Endothelial cell of hepatic sinusoid (primary cell): ENCODE measurements around the gene CCL4.
"Not testable (repeated sequence)": the region's sequence is repeated elsewhere in the genome, so short reads cannot be mapped to it uniquely, and the experiment has no call there.

Experiments used
- in situ Hi-C: cut with HindIII; loops from 2 replicates; pipeline ENCODE4 v1.10.0; 2017; ENCODE audit warnings: low sequenced_read_pairs

The CCL4 gene

DNA sequence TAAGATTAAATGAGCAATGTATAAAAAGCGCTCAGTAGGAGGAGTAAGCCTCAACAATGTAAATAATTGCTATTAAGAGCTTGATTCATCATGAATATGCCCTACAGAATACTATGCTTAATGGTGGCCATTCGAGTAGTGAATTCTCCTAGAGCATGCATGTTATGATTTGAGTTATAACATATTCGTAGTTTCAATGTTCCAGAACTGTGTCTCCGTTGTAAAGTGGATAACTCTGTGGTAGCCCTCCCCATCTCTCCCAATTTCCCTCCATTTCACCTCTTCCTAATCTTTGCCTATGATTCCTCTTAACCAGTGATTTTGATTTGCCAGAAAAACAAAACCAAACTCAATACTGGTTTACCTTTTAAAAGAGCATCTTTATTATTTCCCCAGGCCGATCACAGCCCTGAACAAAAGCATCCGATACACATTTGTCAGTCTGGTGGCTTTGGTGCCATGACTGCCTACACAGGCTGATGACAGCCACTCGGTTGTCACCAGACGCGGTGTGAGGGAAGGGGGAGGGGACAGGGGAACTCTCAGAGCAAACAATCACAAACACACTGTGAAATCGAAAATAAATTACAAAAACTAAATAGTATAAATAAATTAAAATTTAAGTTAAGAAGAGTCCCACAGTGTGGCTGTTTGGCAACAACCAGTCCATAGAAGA, 15.6 kb upstream of the CCL4 start:
- in situ Hi-C loops = not testable (repeated sequence)

DNA sequence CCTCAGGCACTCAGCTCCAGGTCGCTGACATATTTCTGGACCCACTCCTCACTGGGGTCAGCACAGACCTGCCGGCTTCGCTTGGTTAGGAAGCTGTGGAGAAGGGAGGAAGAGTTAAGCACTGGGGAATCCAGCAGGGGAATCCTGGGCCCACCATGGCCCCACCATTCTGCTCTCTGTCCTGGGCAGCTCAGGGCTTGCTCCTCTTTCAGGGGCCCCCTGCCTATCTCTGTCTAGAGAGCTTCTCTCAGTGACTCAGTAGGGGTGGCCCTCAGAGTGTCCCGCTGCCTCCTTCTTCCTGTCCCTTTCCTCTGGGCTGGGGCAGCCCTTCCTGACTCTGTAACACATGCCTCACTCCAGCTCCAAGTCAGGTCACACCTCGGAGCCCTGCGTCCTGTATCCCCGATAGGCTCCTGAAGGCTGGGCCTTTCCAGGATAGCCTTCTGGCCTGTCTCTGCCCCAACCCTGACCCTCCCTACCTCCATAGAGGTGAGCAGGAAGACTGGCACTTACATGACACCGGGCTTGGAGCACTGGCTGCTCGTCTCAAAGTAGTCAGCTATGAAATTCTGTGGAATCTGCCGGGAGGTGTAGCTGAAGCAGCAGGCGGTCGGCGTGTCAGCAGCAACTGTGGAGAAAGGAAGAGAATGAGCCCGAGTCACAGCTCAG, 14.8 kb upstream of the CCL4 start:
- in situ Hi-C loops = no loop called here

DNA sequence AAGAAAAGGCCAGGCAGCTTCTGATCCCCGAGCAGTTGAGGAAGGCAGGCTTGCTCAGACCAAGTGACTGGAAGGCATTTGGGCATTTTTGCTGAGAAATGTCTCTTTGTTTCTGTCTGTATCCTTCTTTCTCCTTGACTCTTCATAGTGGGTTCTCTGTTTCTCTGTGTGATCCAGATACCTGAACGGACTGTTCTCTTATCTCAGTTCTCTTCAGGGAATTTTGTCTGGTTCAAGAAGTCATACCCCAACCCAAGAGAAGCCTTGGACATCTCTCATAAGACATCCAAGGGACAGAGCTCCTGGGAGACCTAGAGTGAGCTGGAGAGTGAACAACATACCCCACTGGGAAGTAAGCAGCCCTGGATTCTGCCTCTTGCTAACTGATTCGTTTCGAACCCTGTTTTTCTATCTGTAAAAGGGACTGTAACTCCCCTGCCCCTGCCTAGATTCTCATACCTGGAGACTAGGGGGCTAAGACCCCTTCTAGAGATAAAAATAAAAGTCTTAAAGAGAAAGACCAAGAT, 14.2 kb upstream of the CCL4 start:
- in situ Hi-C loops = no loop called here

DNA sequence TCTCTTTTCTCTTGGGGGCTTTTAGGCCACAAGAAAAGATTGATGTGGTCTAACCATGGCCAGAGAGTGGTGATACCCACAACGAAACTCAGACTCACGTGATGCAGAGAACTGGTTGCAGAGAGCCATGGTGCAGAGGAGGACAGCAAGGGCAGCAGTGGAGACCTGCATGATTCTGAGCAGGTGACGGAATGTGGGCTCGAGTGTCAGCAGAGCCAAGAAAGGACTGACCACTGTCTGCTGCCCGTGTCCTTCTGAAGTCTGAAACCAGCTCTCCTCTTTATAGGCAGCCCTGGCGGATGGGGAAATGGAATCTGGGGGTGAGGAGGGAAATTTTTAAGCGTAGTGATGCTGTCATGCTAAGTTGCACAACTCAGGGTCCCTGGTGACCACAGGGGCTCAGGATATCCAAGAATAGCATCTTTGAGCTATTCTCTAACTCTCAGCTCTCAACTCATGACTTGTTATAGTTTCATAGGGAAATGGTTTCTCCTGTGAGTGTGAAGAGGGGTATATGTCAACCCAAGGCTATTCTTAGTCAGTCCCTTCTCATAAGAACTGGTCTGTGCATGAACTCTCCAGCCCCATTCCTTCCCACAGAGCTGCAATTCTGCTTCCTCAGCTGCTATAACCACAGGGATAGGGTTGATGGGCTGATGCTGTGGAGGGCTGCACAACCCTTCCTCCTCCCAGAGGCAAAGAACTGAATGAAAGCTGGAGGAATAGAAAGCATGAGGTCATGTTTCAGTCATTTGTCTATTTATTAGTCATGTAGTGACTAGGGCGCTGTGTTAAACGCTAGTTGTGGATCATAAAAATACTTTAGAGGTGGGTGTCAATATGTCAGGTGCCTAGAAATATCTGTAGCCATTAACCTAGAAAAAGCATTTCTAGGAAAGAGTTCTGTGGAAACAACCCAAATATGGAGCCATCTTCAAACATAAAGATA, 13.5 kb upstream of the CCL4 start, which contains the start of gene CCL3:
CCL3 (minus strand) TSS at position 256 of the 949 bp plus-strand sequence; CDS start at position 171, 85 bp downstream.
- in situ Hi-C loops = no loop called here

DNA sequence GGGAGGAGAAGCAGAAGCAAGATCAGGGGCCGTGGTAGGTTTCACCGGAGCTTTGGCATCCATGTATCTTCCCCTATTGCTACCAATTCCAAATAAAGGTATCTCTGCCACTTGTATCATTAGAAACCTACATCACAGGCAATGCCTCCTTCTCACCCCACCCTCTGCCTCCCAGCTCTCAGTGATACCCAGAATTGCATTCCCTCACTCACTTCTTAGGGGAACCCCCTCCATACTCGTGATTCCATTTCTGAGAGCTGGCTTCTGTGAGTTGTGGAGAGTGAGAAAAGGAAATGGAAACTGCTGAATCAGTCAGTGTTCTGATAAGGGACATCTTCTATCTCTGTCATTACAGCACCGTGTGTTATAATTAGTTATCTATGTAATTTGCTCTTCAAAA, 11.4 kb upstream of the CCL4 start:
- in situ Hi-C loops = no loop called here

DNA sequence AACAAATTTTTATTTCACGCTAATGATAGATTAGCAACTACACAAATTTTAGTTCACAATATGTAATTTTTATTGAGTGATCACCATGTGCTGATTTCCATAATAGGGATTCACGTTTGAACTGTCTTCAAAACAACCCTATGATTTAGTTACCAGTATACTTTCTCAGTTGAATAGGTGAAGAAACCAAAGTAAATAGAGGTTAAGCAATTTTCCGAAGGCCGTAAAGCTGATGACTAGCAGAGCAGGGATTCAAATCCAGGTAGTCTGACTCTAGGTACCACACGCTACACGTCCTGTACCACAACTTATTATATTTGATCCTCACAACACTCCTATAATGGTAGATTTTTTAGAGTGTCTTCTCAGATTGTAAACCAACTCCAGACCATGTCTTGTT, 10.9 kb upstream of the CCL4 start:
- in situ Hi-C loops = not testable (repeated sequence)

DNA sequence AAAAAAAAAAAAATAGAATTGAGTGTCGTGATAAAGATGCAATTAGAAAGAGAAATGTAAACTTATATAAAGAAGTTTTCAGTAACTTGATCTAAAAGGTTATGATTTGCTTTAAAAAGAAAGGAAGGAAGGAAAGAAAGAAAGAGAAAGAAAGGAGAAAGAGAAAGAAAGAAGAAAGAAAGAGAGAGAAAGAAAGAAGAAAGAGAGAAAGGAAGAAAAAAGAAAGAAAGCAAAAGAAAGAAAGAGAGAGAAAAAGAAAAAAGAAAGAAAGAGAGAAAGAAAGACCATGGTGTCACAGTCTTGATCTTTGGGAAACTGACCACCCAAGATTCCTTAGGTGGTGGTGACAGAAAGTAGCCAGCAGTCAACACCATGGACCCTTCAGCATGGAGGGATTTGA, 9.4 kb upstream of the CCL4 start:
- in situ Hi-C loops = no loop called here

DNA sequence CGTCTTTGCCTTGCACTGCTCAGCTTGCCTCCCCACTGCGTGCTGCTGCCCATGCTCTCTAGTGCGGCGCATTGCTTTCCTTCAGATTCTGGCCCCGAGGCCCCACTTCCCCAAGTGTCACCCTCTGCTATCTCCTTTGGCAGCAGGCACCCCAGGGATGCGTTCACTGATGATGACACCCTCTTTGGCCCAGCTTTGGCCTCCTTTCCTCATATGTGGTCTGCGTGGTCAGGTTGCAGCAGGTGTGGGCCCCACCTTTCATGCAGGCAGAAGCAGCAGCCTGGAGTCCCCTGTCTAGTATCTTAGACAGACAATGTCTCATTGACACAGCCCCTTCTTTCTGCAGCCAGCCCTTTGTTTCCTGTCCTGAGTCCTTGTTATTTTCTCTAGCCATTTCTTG, 8.9 kb upstream of the CCL4 start:
- in situ Hi-C loops = no loop called here

DNA sequence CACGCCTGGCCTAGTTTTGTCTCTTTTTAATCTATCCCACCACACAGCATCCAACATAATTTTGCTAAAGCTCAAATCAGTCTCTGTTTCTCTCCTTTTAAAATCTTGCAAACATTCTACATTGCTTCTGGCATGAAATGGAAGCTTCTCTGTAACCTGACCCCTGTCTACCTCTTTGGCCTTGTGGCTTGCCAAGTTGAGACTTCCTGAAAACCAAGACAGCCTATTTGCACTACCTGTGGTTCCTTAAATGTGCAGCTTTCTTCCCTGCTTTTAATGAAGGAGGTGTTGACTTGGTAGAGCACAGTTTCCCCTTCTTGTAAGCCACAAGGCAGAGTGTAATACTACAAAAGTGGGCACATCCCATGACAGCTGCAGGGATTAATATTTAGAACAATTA, 7.6 kb upstream of the CCL4 start:
- in situ Hi-C loops = no loop called here

DNA sequence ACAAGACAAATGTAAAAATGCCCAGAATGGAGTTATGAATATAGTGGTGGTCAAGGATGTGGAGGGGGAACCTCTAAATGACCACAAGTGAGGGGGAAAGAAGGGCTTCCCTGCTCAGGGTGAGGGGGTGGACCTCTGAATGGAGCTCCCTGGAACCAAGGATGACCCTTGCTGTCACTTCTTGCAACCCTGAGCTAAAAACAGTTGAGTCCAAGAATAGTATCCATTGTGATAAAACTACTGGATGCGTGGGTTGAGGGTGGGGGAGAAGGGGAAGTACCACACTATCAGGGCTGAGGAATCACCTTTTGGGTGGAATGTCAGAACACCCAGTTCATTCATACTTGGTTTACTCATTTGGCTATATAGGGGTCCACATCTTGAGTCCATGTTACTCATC, 4.6 kb upstream of the CCL4 start:
- in situ Hi-C loops = not testable (repeated sequence)

DNA sequence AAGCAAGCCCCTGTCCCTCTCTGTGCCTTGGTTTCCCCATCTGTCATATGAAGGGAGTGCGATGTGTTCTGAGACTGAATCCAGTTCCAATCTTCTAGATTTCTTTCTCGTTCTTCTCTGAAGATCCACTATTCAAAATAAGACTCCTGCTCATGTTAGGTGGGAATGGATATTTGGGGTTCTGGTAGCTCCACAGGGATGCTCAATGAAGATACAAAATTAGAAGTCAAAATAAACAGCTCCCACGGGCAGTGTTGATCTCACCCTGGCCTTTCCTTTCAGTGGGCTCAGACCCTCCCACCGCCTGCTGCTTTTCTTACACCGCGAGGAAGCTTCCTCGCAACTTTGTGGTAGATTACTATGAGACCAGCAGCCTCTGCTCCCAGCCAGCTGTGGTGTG, 619 bp downstream of the CCL4 start:
- in situ Hi-C loops = not testable (repeated sequence)

DNA sequence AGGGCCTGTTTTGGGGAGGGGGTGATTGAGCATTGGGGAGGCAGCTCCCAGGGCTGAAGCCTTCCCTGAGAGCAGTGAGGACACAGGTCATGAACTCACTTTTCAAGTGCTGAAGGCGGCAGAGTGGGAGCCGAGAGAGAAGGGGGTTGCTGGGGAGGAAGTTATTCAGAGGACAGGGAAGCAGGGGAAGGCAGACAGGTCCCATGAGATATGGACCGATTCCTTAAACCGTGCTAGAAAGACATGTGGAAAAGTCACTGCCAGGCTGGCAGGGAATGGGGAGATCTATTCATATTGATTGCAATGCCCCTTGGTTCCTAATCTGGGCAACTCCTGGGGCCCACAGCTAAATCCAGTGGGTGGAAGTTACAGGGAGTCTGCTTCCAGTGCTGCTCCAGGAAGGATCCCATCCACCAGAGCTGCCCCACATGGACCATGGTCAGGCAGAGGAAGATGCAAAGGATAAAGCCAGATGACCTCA, 1.1 kb downstream of the CCL4 start:
- in situ Hi-C loops = no loop called here

DNA sequence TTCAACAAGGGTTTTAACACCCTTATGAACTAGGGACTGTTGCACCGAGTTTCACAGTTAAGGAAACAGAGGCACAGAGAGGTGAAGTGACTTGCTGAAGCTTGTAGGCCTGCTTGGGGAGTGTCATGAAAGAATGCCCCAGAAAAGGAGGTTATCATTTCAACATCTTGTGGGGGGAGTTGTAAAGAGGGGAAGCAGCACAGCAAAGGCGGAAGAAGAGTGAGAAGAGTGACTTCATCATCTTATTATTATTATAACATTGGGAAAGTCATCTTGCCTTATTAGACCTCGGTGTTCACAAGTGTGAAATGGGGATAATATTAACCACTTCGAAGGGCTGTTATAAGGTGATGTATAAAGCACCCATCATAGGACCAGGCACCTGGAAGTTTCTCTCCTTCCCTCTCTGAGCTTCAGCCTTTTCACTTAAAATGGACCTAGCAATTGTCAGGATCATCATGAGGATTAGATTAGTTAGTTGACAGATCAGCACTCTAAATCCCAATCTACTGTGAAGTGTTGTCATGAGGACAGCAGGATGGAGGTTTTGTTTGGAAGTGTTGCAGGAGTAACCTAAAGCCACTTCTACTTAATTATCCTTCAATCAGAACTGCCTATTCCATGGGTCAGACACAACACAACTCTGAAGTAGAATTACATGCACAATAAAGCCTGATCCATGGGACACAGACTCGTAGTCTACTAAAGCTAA, 2.3 kb downstream of the CCL4 start:
- in situ Hi-C loops = no loop called here

DNA sequence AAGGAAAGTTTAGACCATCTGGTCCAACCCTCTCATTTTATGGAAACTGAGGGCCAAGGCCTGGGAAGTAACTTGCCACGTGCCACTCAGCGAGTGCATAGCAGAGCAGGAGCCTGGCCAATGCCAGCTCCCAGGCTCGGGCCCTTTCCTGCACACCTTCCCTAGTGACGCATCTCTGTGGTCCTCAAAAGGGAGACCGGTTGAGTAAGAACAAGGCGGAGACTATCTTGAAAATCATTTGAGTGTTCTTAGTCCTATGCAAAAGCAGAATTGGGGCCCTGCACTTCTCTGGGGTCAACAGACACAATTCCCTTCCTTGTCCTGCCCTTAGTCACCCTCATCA, 2.8 kb downstream of the CCL4 start:
- in situ Hi-C loops = no loop called here

DNA sequence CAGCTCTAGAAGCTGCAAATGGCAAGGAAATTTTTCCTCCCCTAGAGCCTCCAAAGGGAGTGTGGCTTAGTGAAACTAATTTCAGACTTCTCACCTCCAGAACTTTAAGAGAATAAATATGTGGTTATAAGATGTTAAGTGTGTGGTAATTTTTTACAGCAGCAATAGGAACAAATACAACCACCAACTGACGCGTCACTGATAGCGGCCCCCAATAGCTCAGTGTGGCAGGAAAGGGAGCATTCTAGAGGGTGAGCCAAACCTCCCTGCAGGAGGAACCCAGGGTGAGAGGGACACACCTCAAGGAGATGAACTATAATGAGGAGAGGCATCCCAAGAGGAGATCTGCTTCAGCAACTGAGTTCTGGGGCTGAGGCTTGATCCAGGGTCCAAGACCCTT, 4.0 kb downstream of the CCL4 start:
- in situ Hi-C loops = no loop called here

DNA sequence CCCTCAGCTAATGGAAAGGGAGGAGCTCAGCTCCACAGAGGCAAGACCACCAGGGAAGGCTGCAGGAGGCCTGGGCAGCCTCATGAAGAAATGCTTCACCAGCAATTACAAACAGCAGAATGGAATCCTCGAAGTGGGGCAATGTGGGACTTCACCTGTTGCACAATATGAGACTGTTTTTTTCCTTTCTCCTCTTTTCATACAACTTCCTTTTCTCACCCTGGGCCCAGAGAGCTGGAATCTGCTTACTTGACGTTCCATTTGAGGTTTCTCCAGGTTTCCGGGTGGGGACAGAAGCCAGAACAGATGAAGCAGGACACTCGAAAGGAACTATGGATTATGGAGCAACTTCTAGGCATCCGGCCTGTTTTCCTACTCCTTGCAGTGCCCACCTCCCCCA, 4.6 kb downstream of the CCL4 start:
- in situ Hi-C loops = not testable (repeated sequence)

DNA sequence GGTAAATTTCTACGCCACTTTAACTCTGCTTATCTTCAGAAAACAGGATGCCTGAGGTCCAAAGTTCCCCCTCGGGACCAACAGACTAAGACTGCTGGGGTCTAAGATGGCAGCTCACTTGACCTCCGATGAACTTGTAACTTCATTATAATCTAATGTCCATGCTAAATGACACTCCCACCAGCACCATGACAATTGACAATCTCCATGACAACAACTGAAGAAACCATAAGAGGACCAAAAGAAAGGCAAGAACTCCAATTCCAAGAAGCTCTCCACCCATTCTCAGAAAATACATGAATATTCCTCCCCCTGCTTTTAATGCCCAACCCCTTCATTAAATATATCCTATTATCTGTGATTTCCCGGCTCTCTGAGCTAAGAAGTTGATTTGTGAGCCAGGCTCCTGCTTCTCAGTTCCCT, 7.5 kb downstream of the CCL4 start:
- in situ Hi-C loops = no loop called here

DNA sequence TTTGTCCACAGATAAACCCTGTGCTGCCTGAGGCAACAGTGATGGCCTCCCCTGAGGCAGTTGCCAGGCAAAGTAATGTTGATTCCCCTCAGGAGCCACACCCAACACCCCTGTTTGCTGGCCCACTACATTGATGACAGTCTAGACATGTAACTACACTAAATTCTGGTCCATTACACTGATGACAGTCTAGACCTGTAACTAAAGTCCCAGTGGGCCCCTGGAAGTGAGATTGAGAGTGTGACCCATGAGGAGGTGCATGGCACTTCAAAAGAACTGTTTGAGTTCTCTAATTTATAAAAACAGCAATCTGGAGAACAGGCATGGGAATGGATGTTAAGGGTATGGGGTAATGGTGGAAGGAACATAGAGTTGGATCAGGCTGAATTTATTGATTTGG, 8.9 kb downstream of the CCL4 start:
- in situ Hi-C loops = no loop called here

DNA sequence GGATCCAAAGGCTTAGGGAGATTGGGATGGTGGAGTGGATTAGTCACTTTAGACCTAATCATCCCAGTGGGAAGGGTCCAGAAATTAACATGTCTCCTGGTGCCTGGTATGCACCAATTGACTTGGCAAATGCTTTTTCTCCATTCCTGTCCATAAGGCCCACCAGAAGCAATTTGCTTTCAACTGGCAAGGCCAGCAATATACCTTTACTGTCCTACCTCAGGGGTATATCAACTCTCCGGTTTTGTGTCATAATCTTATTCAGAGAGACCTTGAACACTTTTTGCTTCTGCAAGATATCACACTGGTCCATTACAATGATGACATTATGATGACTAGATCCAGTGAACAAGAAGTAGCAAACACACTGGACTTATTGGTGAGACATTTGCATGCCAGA, 9.5 kb downstream of the CCL4 start:
- in situ Hi-C loops = not testable (repeated sequence)

DNA sequence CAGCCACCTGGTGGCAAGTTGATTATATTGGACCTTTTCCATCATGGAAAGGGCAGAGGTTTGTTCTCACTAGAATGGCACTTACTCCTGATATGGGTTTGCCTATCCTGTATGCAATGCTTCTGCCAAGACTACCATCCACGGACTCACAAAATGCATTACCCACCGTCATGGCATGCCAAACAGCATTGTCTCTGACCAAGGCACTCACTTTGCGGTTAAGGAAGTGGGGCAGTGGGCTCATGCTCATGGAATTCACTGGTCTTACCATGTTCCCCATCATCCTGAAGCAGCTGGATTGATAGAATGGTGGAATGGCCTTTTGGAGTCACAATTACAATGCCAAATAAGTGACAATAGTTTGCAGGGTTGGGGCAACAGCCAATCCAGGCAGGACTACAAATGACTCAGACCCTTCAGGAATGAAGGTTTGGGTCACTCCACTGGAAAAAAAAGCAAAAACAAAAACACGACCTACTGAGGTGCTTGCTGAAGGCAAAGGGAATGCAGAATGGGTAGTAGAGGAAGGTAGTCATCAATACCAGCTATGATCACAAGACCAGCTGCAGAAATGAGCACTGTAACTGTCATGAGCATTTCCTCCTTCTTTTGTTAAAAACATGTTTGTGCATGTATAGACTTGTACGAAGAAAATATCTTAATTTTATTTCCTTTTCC, 11.5 kb downstream of the CCL4 start:
- in situ Hi-C loops = not testable (repeated sequence)
